ENCODE data around the gene FMNL2.

- no peak for TF ChIP-seq POLR2AphosphoS5 (IDR thresholded peaks at IDR 0.05)
- no peak for TF ChIP-seq CTCF (IDR thresholded peaks at IDR 0.05)
- no peak for TF ChIP-seq POLR2A (IDR thresholded peaks at IDR 0.05; ENCODE audit: low read depth)
Observed at GRCh38 chr2:152613235-152613634, 278.3 kb downstream of the FMNL2 start.

Measured in esophagus muscularis mucosa (tissue), 3 donors.